HEK293 (cell line): ENCODE data around the gene IGFN1.

Experiments used
- CTCF ChIP-seq: fragments of 450-650 bp; formaldehyde crosslinking; IDR thresholded peaks from 2 replicates; pipeline ENCODE4 v1.5.1; 2016; ENCODE audit warnings: missing biosample characterization, missing genetic modification characterization
- ZBTB1 ChIP-seq: fragments of 450-650 bp; formaldehyde crosslinking; IDR thresholded peaks from 2 replicates; pipeline ENCODE4 v1.5.1; 2016; ENCODE audit warnings: missing biosample characterization, missing genetic modification characterization
- ZNF274 ChIP-seq, 2 experiments: fragments of 200-500 bp in 1 of 2; fragments of 450-650 bp in 1 of 2; sonication (Bioruptor generic) in 1 of 2; formaldehyde crosslinking in 1 of 2; IDR thresholded peaks; 2 replicates each; pipeline versions ENCODE4 v1.5.1 to v1.6.1; 2014 to 2016; ENCODE audit warnings: borderline replicate concordance in 1 of 2, inconsistent platforms in 1 of 2, low read length in 1 of 2, missing biosample characterization in 1 of 2, missing genetic modification characterization in 1 of 2

GRCh38 chr1:201167041-201167991 lies 23.3 kb upstream of the IGFN1 start:
- TF ChIP-seq ZBTB1 (tag by site-specific recombination) (no peak), ZNF274 (IDR thresholded peaks at IDR 0.05; ENCODE audit: low read length) (no peak), ZNF274 (tag by site-specific recombination; IDR thresholded peaks at IDR 0.05; ENCODE audit: borderline replicate concordance) (no peak), CTCF (tag by site-specific recombination) (no peak)
